Mesendoderm (in vitro differentiated cells): ENCODE measurements around the gene SLC48A1.

Source experiments
- DNase-seq: peaks from one replicate; pipeline ENCODE4 v3.0.0; 2013
- H2AK5ac ChIP-seq: 2 replicates; pipeline ENCODE4 v1.6.1; 2013; ENCODE audit warnings: low read length, inconsistent platforms
- H2BK120ac ChIP-seq: 2 replicates; pipeline ENCODE4 v1.6.1; 2013; ENCODE audit warnings: low read depth, mild to moderate bottlenecking, low read length, moderate library complexity, mixed read lengths
- H2BK15ac ChIP-seq: replicated peaks from 2 replicates; pipeline ENCODE4 v1.6.1; 2013; ENCODE audit warnings: low read depth, mild to moderate bottlenecking, moderate library complexity
- H2BK5ac ChIP-seq: 2 replicates; pipeline ENCODE4 v1.6.1; 2013; ENCODE audit warnings: low read length, inconsistent platforms
- H3K18ac ChIP-seq: 2 replicates; pipeline ENCODE4 v1.6.1; 2013; ENCODE audit warnings: mild to moderate bottlenecking, low read length, mixed read lengths
- H3K23ac ChIP-seq: one replicate; pipeline ENCODE4 v1.6.1; 2013; ENCODE audit warnings: low read length
- H3K27ac ChIP-seq: 2 replicates; pipeline ENCODE4 v1.5.1; 2013; ENCODE audit warnings: low read depth, mild to moderate bottlenecking, inconsistent platforms, low read length, moderate library complexity
- H3K27me3 ChIP-seq: 2 replicates; pipeline ENCODE4 v1.6.1; 2013; ENCODE audit warnings: low read length, control low read depth, mild to moderate bottlenecking, inconsistent platforms; ENCODE audit not compliant: insufficient read depth, poor library complexity
- H3K36me3 ChIP-seq: 2 replicates; pipeline ENCODE4 v1.6.1; 2013; ENCODE audit warnings: low read length, inconsistent platforms; ENCODE audit not compliant: control insufficient read depth, insufficient read depth
- H3K4ac ChIP-seq: one replicate; pipeline ENCODE4 v1.6.1; 2013; ENCODE audit warnings: low read depth, mild to moderate bottlenecking, low read length, moderate library complexity
- H3K4me1 ChIP-seq: 2 replicates; pipeline ENCODE4 v1.6.1; 2013; ENCODE audit warnings: low read depth, low read length, inconsistent platforms; ENCODE audit not compliant: control insufficient read depth
- H3K4me2 ChIP-seq: 2 replicates; pipeline ENCODE4 v1.6.1; 2013; ENCODE audit warnings: low read length
- H3K4me3 ChIP-seq: 2 replicates; pipeline ENCODE4 v1.5.1; 2013; ENCODE audit warnings: mild to moderate bottlenecking, low read length
- H3K56ac ChIP-seq: one replicate; pipeline ENCODE4 v1.6.1; 2013; ENCODE audit warnings: low read length
- H3K79me1 ChIP-seq: 2 replicates; pipeline ENCODE4 v1.6.1; 2013; ENCODE audit warnings: low read length, inconsistent platforms
- H3K79me2 ChIP-seq: 2 replicates; pipeline ENCODE4 v1.6.1; 2013; ENCODE audit warnings: mild to moderate bottlenecking, low read length; ENCODE audit not compliant: control insufficient read depth, insufficient read depth
- H3K9ac ChIP-seq: 2 replicates; pipeline ENCODE4 v1.6.1; 2013; ENCODE audit warnings: low read length, inconsistent platforms
- H4K5ac ChIP-seq: one replicate; pipeline ENCODE4 v1.6.1; 2013; ENCODE audit warnings: low read length
- H4K8ac ChIP-seq: one replicate; pipeline ENCODE4 v1.6.1; 2013; ENCODE audit warnings: low read depth, mild to moderate bottlenecking, control low read depth, low read length, moderate library complexity
- WGBS: extraction: QIAGEN DNeasy Blood & Tissue Kit; methylation state at CpG from one replicate; pipeline ENCODE4 v1.1.7; 2013; ENCODE audit warnings: low lambda C conversion rate, missing lambda C conversion rate; ENCODE audit not compliant: insufficient coverage; ENCODE audit errors: extremely low coverage; 5-methylcytosine and 5-hydroxymethylcytosine counted together

SLC48A1 gene

DNA sequence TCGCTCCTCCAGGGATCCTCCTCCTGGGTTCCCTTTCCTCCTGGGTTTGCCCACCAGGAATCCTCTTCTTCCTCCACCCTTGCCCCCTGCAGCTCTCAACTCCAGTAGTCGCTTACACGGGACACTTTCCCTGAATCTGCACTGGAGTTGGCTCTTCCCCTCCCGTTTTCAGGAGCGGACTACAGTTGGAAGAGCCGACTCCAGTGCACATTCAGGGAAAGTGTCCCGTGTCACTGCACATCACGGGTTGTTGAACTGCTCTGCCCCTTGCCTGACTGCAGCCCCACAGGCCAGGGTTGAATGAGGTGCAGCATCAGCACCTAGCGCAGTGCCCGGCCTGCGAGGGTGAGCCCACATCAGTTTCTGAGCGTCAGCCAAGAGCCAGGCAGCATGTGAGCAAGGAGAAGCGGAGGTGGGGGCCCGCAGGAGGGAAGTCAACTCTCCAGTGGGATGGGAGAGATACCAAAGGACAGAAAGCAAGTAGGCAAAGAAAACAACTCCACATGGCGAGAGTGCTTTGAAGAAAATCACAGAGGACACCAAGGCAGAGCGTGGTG lies 27.5 kb upstream of the SLC48A1 start:
- no peak overlapping the region for H3K4me3 ChIP-seq
- no peak overlapping the region for H4K8ac ChIP-seq
- no peaks in the 10 kb centered on the region for H3K79me2 ChIP-seq
- H2BK5ac ChIP-seq: no peak overlapping the region
- H3K4me2 ChIP-seq: no peak overlapping the region
- DNase-seq: no peak
- H3K4me1 ChIP-seq: no peaks in the 10 kb centered on the region
- H3K27me3 ChIP-seq: no peaks in the 10 kb centered on the region
- H3K9ac ChIP-seq: no peak overlapping the region
- no peak overlapping the region for H3K4ac ChIP-seq
- H3K56ac ChIP-seq: no peak overlapping the region
- no peak overlapping the region for H3K23ac ChIP-seq
- no peak overlapping the region for H2BK15ac ChIP-seq
- H3K18ac ChIP-seq: no peak overlapping the region
- WGBS: no CpG with 5 or more reads among the region's 16 CpGs
- H2BK120ac ChIP-seq: no peak overlapping the region
- no peaks in the 10 kb centered on the region for H3K79me1 ChIP-seq
- H3K27ac ChIP-seq: no peak overlapping the region
- no peaks in the 10 kb centered on the region for H3K36me3 ChIP-seq
- H2AK5ac ChIP-seq: no peak overlapping the region
- no peak overlapping the region for H4K5ac ChIP-seq

DNA sequence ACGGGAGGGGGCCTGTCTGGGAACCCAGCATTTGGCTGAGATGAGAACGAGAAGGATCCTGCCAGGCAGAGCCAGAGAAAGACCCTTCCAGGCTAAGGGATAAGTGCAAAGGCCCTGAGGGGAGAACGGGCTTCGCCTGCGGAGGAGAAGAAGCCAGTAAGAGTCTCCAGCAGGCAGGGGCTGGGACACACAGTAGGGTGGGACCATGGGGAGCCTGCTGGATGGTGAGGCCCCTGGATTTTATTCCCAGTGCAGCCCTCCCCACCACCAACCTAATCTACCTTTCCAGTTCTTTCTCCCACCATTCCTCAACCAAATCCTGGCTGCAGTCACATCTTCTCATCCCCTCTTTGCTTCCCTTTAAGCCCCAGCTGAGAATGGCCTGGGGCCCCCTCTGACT lies 27.0 kb upstream of the SLC48A1 start:
- no peak overlapping the region for H3K27ac ChIP-seq

DNA sequence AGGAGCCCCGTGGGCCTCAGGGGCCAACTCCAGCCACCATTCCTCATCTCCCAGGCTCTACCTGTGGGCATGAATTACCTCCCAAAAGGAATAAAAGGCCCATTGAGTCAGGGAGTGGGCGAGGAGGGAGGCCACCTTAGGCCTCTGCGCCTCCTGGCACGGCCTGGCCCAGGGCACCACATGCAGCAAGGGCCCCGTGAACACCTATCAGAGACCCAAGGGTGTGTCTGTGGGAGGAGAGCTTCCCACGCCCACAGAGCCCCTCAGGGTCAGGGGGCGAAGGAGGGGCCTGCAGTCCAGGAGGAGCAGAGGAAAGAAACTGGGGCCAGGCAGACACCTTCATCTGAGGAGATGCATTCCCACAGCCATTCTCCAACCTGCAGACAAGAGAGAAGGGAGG lies 26.5 kb upstream of the SLC48A1 start:
- Histone ChIP-seq H3K9ac (no peak overlapping the region), H3K4ac (no peak overlapping the region), H2BK15ac (no peak overlapping the region), H3K79me2 (no peaks in the 10 kb centered on the region), H4K8ac (no peak overlapping the region), H3K23ac (no peak overlapping the region), H3K27ac (no peak overlapping the region), H3K79me1 (no peaks in the 10 kb centered on the region), H3K4me1 (no peaks in the 10 kb centered on the region), H3K27me3 (no peaks in the 10 kb centered on the region), H3K18ac (no peak overlapping the region), H2BK120ac (no peak overlapping the region), H2AK5ac (no peak overlapping the region), H3K36me3 (no peaks in the 10 kb centered on the region), H3K56ac (no peak overlapping the region), H4K5ac (no peak overlapping the region), H3K4me2 (no peak overlapping the region), H2BK5ac (no peak overlapping the region), H3K4me3 (no peak overlapping the region)
- WGBS: no CpG with 5 or more reads among the region's 7 CpGs
- no peak for DNase-seq

More for the DNA sequence above, 27.0 kb upstream of the SLC48A1 start:
- no peaks in the 10 kb centered on the region for H3K79me2 ChIP-seq
- no peak overlapping the region for H3K56ac ChIP-seq
- H3K4me2 ChIP-seq: no peak overlapping the region
- DNase-seq: no peak
- no peak overlapping the region for H4K8ac ChIP-seq
- H2BK15ac ChIP-seq: no peak overlapping the region
- H3K4me3 ChIP-seq: no peak overlapping the region
- no peak overlapping the region for H3K18ac ChIP-seq
- no peak overlapping the region for H2BK120ac ChIP-seq
- WGBS: no CpG with 5 or more reads among the region's 5 CpGs
- H3K4me1 ChIP-seq: no peaks in the 10 kb centered on the region
- H4K5ac ChIP-seq: no peak overlapping the region
- no peaks in the 10 kb centered on the region for H3K36me3 ChIP-seq
- H3K4ac ChIP-seq: no peak overlapping the region
- no peak overlapping the region for H3K23ac ChIP-seq
- no peaks in the 10 kb centered on the region for H3K79me1 ChIP-seq
- no peak overlapping the region for H2BK5ac ChIP-seq
- no peaks in the 10 kb centered on the region for H3K27me3 ChIP-seq
- no peak overlapping the region for H2AK5ac ChIP-seq
- no peak overlapping the region for H3K9ac ChIP-seq

DNA sequence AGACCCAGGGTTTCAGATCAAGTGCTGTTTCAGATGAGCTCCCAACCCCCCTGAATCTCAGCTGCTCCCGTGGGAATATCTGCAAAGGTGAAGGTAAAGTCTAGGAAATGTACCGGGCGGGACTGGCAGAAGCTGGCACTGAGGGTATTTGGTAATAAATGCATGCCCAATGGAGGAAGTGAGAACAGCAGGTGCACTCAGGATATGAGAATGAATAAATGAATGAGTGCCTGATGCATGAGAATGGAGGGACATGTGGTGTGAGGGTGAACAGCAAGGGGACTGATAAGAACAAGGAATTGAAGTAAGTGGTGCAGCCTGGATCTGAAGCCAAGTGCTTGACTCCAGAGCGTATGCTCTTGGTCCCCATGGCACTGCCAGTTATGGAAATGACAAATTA lies 25.9 kb upstream of the SLC48A1 start:
- no peak overlapping the region for H3K27ac ChIP-seq
- no peak overlapping the region for H3K4ac ChIP-seq
- no peaks in the 10 kb centered on the region for H3K36me3 ChIP-seq
- no peak overlapping the region for H3K4me3 ChIP-seq
- H4K8ac ChIP-seq: no peak overlapping the region
- H3K79me1 ChIP-seq: peaks cover 2% of the 10 kb centered on the region
- no peak overlapping the region for H3K9ac ChIP-seq
- H3K79me2 ChIP-seq: no peaks in the 10 kb centered on the region
- H2BK15ac ChIP-seq: no peak overlapping the region
- H3K23ac ChIP-seq: no peak overlapping the region
- DNase-seq: no peak
- H2AK5ac ChIP-seq: no peak overlapping the region
- no peaks in the 10 kb centered on the region for H3K27me3 ChIP-seq
- no peak overlapping the region for H2BK120ac ChIP-seq
- no peak overlapping the region for H2BK5ac ChIP-seq
- peaks cover 2% of the 10 kb centered on the region for H3K4me1 ChIP-seq
- no peak overlapping the region for H3K4me2 ChIP-seq
- no peak overlapping the region for H3K56ac ChIP-seq
- H3K18ac ChIP-seq: no peak overlapping the region
- no CpG with 5 or more reads among the region's 4 CpGs for WGBS
- H4K5ac ChIP-seq: no peak overlapping the region

DNA sequence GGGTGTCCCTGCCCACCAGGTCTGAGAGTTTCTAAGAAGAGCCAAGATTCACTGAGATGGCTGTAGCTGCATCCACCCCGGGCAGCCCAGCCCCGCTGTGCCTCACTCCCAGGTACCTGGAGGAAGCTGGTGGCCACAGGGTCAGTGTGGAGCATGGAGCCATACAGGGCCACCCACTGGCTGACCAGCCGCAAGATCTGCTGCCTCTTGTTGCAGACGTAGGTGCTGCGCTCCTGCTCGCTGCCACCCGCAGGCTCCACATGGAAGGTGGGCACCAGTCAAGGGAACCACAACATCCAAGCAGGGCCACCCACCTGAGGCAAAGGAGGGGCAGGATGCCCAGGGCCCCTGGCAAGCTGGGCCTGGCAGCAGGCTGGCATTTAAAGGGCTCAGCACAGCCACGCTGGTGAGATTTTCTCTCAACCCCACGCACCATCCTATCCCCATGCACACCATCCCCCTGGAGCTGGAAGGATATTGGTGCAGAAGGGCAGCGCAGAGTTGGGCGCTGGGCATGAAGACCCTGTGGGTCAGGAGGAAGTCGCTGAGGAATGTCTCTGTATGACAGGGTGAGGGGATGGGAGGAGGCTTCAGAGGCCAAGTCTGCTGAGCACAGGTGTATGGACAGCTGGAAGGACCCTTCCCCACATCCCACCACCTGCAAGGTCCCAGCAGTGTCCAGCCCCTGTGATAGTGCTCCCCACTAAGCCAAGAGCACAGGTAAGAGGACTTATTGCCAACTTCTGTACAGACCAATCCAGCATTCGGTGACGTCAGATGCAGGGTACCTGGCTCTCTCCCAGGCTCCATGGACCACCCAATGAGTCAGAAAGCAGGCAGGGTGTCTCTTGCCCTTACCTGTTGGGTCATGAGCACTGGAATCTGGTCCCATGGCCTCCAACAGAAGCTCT lies 25.2 kb upstream of the SLC48A1 start:
- Histone ChIP-seq H2BK120ac (no peak overlapping the region), H3K27ac (no peak overlapping the region), H3K56ac (no peak overlapping the region), H3K4ac (no peak overlapping the region), H3K79me1 (peaks cover 5% of the 10 kb centered on the region), H4K5ac (no peak overlapping the region), H3K18ac (no peak overlapping the region), H2AK5ac (no peak overlapping the region), H3K4me2 (no peak overlapping the region), H2BK5ac (no peak overlapping the region), H3K4me1 (peaks cover 5% of the 10 kb centered on the region), H4K8ac (no peak overlapping the region), H3K23ac (no peak overlapping the region), H3K9ac (no peak overlapping the region), H3K36me3 (no peaks in the 10 kb centered on the region), H3K4me3 (no peak overlapping the region), H3K27me3 (no peaks in the 10 kb centered on the region), H3K79me2 (no peaks in the 10 kb centered on the region), H2BK15ac (no peak overlapping the region)
- no CpG with 5 or more reads among the region's 14 CpGs for WGBS
- no peak for DNase-seq
